Mesenchymal stem cell (in vitro differentiated cells and primary cell): ENCODE data around the gene SCGB1D4.

Source experiments
- DNase-seq: peaks from one replicate; pipeline ENCODE4 v3.0.0-alpha.2; 2013
- H2AFZ ChIP-seq: one replicate; pipeline ENCODE4 v1.6.1; 2013; ENCODE audit warnings: low read depth, mild to moderate bottlenecking, control low read depth, inconsistent platforms, low read length, moderate library complexity
- H2AK5ac ChIP-seq: 2 replicates; pipeline ENCODE4 v1.6.1; 2013; ENCODE audit warnings: low read length, moderate library complexity, mild to moderate bottlenecking, inconsistent platforms; ENCODE audit not compliant: severe bottlenecking
- H2BK120ac ChIP-seq: one replicate; pipeline ENCODE4 v1.6.1; 2013; ENCODE audit warnings: low read depth, mild to moderate bottlenecking, inconsistent platforms, low read length, moderate library complexity
- H2BK12ac ChIP-seq, 2 experiments: one replicate each; pipeline ENCODE4 v1.6.1; 2013; ENCODE audit warnings: inconsistent platforms in 2 of 2, low read length in 2 of 2, mild to moderate bottlenecking in 2 of 2, moderate library complexity in 2 of 2, control low read depth in 1 of 2
- H2BK15ac ChIP-seq: one replicate; pipeline ENCODE4 v1.6.1; 2013; ENCODE audit warnings: mild to moderate bottlenecking, low read depth, inconsistent platforms; ENCODE audit not compliant: poor library complexity, severe bottlenecking
- H2BK5ac ChIP-seq: 2 replicates; pipeline ENCODE4 v1.6.1; 2013; ENCODE audit warnings: low read depth, mild to moderate bottlenecking, low read length, control low read depth, inconsistent platforms; ENCODE audit not compliant: poor library complexity, severe bottlenecking
- H3K14ac ChIP-seq, 2 experiments: one replicate each; pipeline ENCODE4 v1.6.1; 2013; ENCODE audit warnings: inconsistent platforms in 2 of 2, low read length in 2 of 2, control low read depth in 1 of 2, mild to moderate bottlenecking in 1 of 2, moderate library complexity in 1 of 2
- H3K18ac ChIP-seq, 2 experiments: one replicate each; pipeline ENCODE4 v1.6.1; 2013; ENCODE audit warnings: inconsistent platforms in 2 of 2, low read length in 2 of 2, control low read depth in 1 of 2, low read depth in 1 of 2, mild to moderate bottlenecking in 1 of 2
- H3K23ac ChIP-seq, 2 experiments: one replicate each; pipeline ENCODE4 v1.6.1; 2013; ENCODE audit warnings: inconsistent platforms in 2 of 2, low read length in 2 of 2, mild to moderate bottlenecking in 2 of 2, moderate library complexity in 2 of 2, control low read depth in 1 of 2
- H3K27ac ChIP-seq: 2 replicates; pipeline ENCODE4 v1.5.1; 2013; ENCODE audit warnings: mild to moderate bottlenecking, moderate library complexity, low read length, control low read depth, inconsistent platforms; ENCODE audit not compliant: poor library complexity, severe bottlenecking
- H3K27me3 ChIP-seq, 2 experiments: 2 replicates each; pipeline versions ENCODE4 v1.6.1 to v1.7.0; 2013; ENCODE audit warnings: low read length in 2 of 2, mild to moderate bottlenecking in 2 of 2, moderate library complexity in 2 of 2, control low read depth in 1 of 2, inconsistent platforms in 1 of 2; ENCODE audit not compliant: control insufficient read depth in 1 of 2, insufficient read depth in 1 of 2
- H3K36me3 ChIP-seq, 2 experiments: 2 replicates each; pipeline versions ENCODE4 v1.6.1 to v1.7.0; 2013; ENCODE audit warnings: low read length in 2 of 2, control low read depth in 1 of 2, inconsistent platforms in 1 of 2, low read depth in 1 of 2, mild to moderate bottlenecking in 1 of 2; ENCODE audit not compliant: insufficient read depth in 2 of 2, control insufficient read depth in 1 of 2
- H3K4ac ChIP-seq, 2 experiments: one replicate each; pipeline ENCODE4 v1.6.1; 2013; ENCODE audit warnings: inconsistent platforms in 2 of 2, low read length in 2 of 2, mild to moderate bottlenecking in 2 of 2, moderate library complexity in 2 of 2, control low read depth in 1 of 2, low read depth in 1 of 2
- H3K4me1 ChIP-seq: 2 replicates; pipeline ENCODE4 v1.6.1; 2013; ENCODE audit warnings: low read depth, low read length, control low read depth; ENCODE audit not compliant: control insufficient read depth, insufficient read depth
- H3K4me2 ChIP-seq: 2 replicates; pipeline ENCODE4 v1.6.1; 2013; ENCODE audit warnings: low read length, mild to moderate bottlenecking, inconsistent platforms; ENCODE audit not compliant: poor library complexity, severe bottlenecking
- H3K4me3 ChIP-seq, 2 experiments: 2 replicates each; pipeline versions ENCODE4 v1.5.1 to v1.7.0; 2013; ENCODE audit warnings: low read length in 2 of 2, mild to moderate bottlenecking in 2 of 2, control low read depth in 1 of 2, low read depth in 1 of 2; ENCODE audit not compliant: insufficient read depth in 1 of 2
- H3K79me1 ChIP-seq: replicated peaks from 2 replicates; pipeline ENCODE4 v1.6.1; 2013; ENCODE audit warnings: mild to moderate bottlenecking, control low read depth, low read length, inconsistent platforms; ENCODE audit not compliant: poor library complexity, severe bottlenecking
- H3K9ac ChIP-seq: 2 replicates; pipeline ENCODE4 v1.7.0; 2013; ENCODE audit warnings: mild to moderate bottlenecking, low read length, moderate library complexity
- H3K9me3 ChIP-seq: 2 replicates; pipeline ENCODE4 v1.7.0; 2013; ENCODE audit warnings: mild to moderate bottlenecking, low read length; ENCODE audit not compliant: control insufficient read depth
- H4K8ac ChIP-seq: one replicate; pipeline ENCODE4 v1.6.1; 2013; ENCODE audit warnings: inconsistent platforms, mild to moderate bottlenecking, low read length, moderate library complexity
- H4K91ac ChIP-seq: one replicate; pipeline ENCODE4 v1.6.1; 2013; ENCODE audit warnings: mild to moderate bottlenecking, low read length, inconsistent platforms
- WGBS: methylation state at CpG from one replicate; pipeline ENCODE4 v1.1.7; 2013; ENCODE audit warnings: mixed read lengths; 5-methylcytosine and 5-hydroxymethylcytosine counted together

SCGB1D4 gene

GRCh38 chr11:62341588-62341987 lies 42.7 kb upstream of the SCGB1D4 start:
- Histone ChIP-seq H3K4me3 (no peak overlapping the region), H3K14ac (no peak overlapping the region), H3K4ac (no peak overlapping the region), H3K36me3 (no peaks in the 10 kb centered on the region), H3K4me1 (peaks cover 9% of the 10 kb centered on the region), H3K27me3 (peaks cover 12 to 35% of the 10 kb centered on the region in 2 experiments), H2BK120ac (no peak overlapping the region), H2BK12ac (no peak overlapping the region), H2AK5ac (no peak overlapping the region), H2BK5ac (no peak overlapping the region), H4K8ac (no peak overlapping the region), H2AFZ (no peak overlapping the region), H2BK15ac (no peak overlapping the region), H4K91ac (no peak overlapping the region), H3K18ac (no peak overlapping the region), H3K23ac (no peak overlapping the region), H3K4me2 (no peak overlapping the region), H3K27ac (no peak overlapping the region), H3K9ac (no peak overlapping the region), H3K9me3 (no peaks in the 10 kb centered on the region), H3K79me1 (no peaks in the 10 kb centered on the region)
- no peak for DNase-seq
- WGBS = 87% methylated on average over 3 of the region's 4 CpGs

- Histone ChIP-seq H3K4me1 (peaks cover 9% of the 10 kb centered on the region), H2BK12ac (no peak overlapping the region), H3K9ac (no peak overlapping the region), H3K4me3 (no peak overlapping the region), H3K9me3 (no peaks in the 10 kb centered on the region), H2BK15ac (no peak overlapping the region), H3K14ac (no peak overlapping the region), H3K23ac (no peak overlapping the region), H4K91ac (no peak overlapping the region), H2BK120ac (no peak overlapping the region), H3K4me2 (no peak overlapping the region), H3K27me3 (peaks cover 24 to 43% of the 10 kb centered on the region in 2 experiments), H2AK5ac (no peak overlapping the region), H2AFZ (no peak overlapping the region), H4K8ac (no peak overlapping the region), H3K27ac (no peak overlapping the region), H3K18ac (no peak overlapping the region), H3K4ac (no peak overlapping the region), H3K36me3 (no peaks in the 10 kb centered on the region), H3K79me1 (no peaks in the 10 kb centered on the region), H2BK5ac (no peak overlapping the region)
- WGBS = 49% methylated on average over 2 of the region's 6 CpGs
- peak; percentile 61 for DNase-seq
Measured at GRCh38 chr11:62340269-62340901, 41.5 kb upstream of the SCGB1D4 start.

GRCh38 chr11:62338218-62338617 lies 39.3 kb upstream of the SCGB1D4 start:
- no peaks in the 10 kb centered on the region for H3K79me1 ChIP-seq

GRCh38 chr11:62337303-62338181 lies 38.7 kb upstream of the SCGB1D4 start, which contains the start of gene ASRGL1:
Gene ASRGL1, plus strand, starts transcription at chr11:62337448. Its CDS starts 530 bp downstream, at chr11:62337978.
- no peaks in the 10 kb centered on the region for H3K9me3 ChIP-seq
- peak within 1 kb of the TSS; percentile 54 for H3K9ac ChIP-seq
- H2BK120ac ChIP-seq = no peak within 1 kb of the TSS
- H3K4ac ChIP-seq = no peak within 1 kb of the TSS
- H3K4me2 ChIP-seq = peak within 1 kb of the TSS; percentile 100
- no peak within 1 kb of the TSS for H2BK15ac ChIP-seq
- no peak within 1 kb of the TSS for H3K18ac ChIP-seq
- peak within 1 kb of the TSS; percentile 77 to 78 for H3K4me3 ChIP-seq
- no peak within 1 kb of the TSS for H3K14ac ChIP-seq
- DNase-seq = peak; percentile 49
- no peaks in the 10 kb centered on the region for H3K36me3 ChIP-seq
- peak within 1 kb of the TSS in 1 of 2 experiments; percentile 72 for H3K23ac ChIP-seq
- peaks cover 45 to 71% of the 10 kb centered on the region in 2 experiments for H3K27me3 ChIP-seq
- H2AK5ac ChIP-seq = no peak within 1 kb of the TSS
- peak within 1 kb of the TSS; percentile 55 for H4K8ac ChIP-seq
- peaks cover 9% of the 10 kb centered on the region for H3K4me1 ChIP-seq
- WGBS = 1% methylated on average over 93 of the region's 98 CpGs
- H2BK12ac ChIP-seq = no peak within 1 kb of the TSS
- H4K91ac ChIP-seq = no peak within 1 kb of the TSS
- no peaks in the 10 kb centered on the region for H3K79me1 ChIP-seq
- H2AFZ ChIP-seq = peak within 1 kb of the TSS; percentile 2
- H2BK5ac ChIP-seq = no peak within 1 kb of the TSS
- H3K27ac ChIP-seq = no peak within 1 kb of the TSS

More at GRCh38 chr11:62338218-62338617, 39.3 kb upstream of the SCGB1D4 start:
- H3K27ac ChIP-seq = no peak overlapping the region
- peak overlapping the region in 1 of 2 experiments; percentile 77 for H3K4me3 ChIP-seq
- H3K23ac ChIP-seq = no peak overlapping the region
- H2AK5ac ChIP-seq = no peak overlapping the region
- no peaks in the 10 kb centered on the region for H3K36me3 ChIP-seq
- H3K4me2 ChIP-seq = peak overlapping the region; percentile 100
- H3K4me1 ChIP-seq = peaks cover 9% of the 10 kb centered on the region
- H3K14ac ChIP-seq = no peak overlapping the region
- H2AFZ ChIP-seq = no peak overlapping the region
- no peak overlapping the region for H2BK15ac ChIP-seq
- H3K4ac ChIP-seq = no peak overlapping the region
- no peak overlapping the region for H2BK5ac ChIP-seq
- no peak overlapping the region for H4K8ac ChIP-seq
- no peak overlapping the region for H4K91ac ChIP-seq
- no peak overlapping the region for H2BK12ac ChIP-seq
- H2BK120ac ChIP-seq = no peak overlapping the region
- 64% methylated on average over 1 of the region's 1 CpG for WGBS
- DNase-seq = no peak
- no peak overlapping the region for H3K18ac ChIP-seq
- peaks cover 45 to 64% of the 10 kb centered on the region in 2 experiments for H3K27me3 ChIP-seq
- H3K9me3 ChIP-seq = no peaks in the 10 kb centered on the region
- H3K9ac ChIP-seq = peak overlapping the region; percentile 54
